ENCODE results near the gene RAD9A. TPM values are rescaled to one million over a fixed set of nuclear protein-coding genes. Genes with fewer than 3 reads are reported as not detected.

RAD9A gene
- total RNA-seq, 1 donor from 2014 or later, result 8.3 TPM

DNA sequence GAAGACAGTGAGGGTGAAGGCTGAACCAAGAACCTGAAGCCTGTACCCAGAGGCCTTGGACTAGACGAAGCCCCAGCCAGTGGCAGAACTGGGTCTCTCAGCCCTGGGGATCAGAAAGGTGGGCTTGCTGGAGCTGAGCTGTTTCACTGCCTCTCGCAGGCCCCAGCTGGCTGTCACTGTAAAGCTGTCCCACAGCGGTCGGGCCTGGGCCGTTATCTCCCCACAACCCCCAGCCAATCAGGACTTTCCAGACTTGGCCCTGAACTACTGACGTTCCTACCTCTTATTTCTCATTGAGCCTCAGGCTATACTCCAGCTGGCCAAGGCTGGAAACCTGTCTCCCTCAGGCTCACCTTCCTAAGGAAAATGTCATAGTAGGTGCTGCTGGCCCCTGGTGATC, 5.8 kb downstream of the RAD9A start:
- no peak for DNase-seq (ENCODE audit: low read depth)
- H3K4me3 ChIP-seq (ENCODE audit: low read depth, low read length), result no peak overlapping the region
- H3K27me3 ChIP-seq (ENCODE audit: control insufficient read depth, insufficient read depth, low read length), result no peaks in the 10 kb centered on the region
- TF ChIP-seq, protein P1, sequence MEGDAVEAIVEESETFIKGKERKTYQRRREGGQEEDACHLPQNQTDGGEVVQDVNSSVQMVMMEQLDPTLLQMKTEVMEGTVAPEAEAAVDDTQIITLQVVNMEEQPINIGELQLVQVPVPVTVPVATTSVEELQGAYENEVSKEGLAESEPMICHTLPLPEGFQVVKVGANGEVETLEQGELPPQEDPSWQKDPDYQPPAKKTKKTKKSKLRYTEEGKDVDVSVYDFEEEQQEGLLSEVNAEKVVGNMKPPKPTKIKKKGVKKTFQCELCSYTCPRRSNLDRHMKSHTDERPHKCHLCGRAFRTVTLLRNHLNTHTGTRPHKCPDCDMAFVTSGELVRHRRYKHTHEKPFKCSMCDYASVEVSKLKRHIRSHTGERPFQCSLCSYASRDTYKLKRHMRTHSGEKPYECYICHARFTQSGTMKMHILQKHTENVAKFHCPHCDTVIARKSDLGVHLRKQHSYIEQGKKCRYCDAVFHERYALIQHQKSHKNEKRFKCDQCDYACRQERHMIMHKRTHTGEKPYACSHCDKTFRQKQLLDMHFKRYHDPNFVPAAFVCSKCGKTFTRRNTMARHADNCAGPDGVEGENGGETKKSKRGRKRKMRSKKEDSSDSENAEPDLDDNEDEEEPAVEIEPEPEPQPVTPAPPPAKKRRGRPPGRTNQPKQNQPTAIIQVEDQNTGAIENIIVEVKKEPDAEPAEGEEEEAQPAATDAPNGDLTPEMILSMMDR (IDR thresholded peaks at IDR 0.05; ENCODE audit: insufficient read depth, low read length, poor library complexity, severe bottlenecking), result no peak
- peaks cover 3% of the 10 kb centered on the region for H3K36me3 ChIP-seq (ENCODE audit: control insufficient read depth, insufficient read depth, low read length)

DNA sequence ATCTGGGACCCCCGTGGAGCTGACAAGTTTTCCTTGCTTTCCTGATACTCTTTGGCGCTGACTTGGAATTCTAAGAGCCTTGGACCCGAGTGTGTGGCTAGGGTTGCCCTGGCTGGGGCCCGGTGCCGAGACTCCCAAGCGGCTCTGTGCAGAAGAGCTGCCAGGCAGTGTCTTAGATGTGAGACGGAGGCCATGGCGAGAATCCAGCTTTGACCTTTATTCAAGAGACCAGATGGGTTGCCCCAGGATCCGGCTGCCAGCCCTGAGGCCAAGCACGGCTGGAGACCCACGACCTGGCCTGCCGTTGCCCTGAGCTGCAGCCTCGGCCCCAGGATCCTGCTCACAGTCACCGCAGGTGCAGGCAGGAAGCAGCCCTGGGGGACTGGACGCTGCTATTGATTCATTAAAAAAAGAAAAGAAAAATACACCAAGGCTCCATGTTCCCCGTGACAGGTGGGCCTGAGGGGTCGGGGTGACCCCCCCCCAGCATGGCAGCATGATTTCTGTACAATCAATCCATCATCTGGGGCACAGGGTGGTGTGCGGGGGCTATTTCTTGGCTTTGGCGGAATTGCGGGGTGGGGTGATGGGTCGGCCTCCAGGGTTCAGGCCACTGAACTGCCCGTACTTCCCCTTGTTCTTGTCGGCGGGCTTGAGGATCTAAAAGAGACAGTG, 6.3 kb downstream of the RAD9A start:
- TF ChIP-seq, protein P1 (IDR thresholded peaks at IDR 0.05; ENCODE audit: insufficient read depth, low read length, poor library complexity, severe bottlenecking), result no peak
- peaks cover 3% of the 10 kb centered on the region for H3K36me3 ChIP-seq (ENCODE audit: control insufficient read depth, insufficient read depth, low read length)
- no peak overlapping the region for H3K4me3 ChIP-seq (ENCODE audit: low read depth, low read length)
- no peak for DNase-seq (ENCODE audit: low read depth)
- H3K27me3 ChIP-seq (ENCODE audit: control insufficient read depth, insufficient read depth, low read length), result no peaks in the 10 kb centered on the region

DNA sequence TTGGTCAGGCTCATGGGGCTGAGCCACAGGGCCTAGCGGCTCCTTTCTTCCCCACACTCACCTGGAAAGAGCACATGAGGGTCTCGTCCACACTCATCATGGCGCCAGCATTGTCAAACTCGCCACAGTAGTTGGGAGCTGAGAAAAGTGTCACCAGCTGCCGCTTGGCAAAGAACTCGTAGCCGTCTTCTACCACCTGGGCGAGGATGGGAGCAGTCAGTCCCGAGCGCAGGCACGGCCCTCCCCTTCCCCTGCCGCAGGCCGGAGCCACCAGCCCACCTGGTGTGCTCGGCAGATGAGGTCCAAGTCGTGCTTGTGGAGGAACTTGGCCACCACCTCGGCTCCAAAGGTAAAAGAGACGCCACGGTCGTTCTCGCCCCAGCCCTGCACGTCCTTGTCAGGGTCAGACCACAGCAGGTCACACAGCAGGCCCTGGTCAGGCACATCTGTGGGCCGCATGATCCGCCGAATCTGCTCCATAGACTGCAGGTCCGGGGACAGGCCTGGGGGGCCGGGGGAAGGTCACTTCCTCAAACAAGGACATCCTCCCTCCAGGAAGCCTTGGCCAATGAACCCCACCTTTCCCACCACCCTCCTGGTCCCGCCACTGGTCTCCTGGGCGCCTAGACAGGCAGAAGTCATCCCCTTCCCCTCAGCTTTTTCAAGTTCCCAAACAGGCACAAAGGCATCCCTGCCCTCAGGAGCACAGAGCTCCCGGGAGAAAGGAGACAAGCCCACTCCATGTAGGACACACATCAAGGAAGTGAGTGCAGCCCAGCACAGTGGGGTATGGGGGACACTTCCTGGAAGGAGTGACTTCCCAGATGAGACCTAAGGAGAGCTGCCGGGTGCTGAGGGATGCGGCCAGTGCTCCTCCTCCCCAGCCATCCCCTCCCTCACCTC, 7.1 kb downstream of the RAD9A start:
- Histone ChIP-seq H3K36me3 (ENCODE audit: control insufficient read depth, insufficient read depth, low read length) (peaks cover 3% of the 10 kb centered on the region), H3K27me3 (ENCODE audit: control insufficient read depth, insufficient read depth, low read length) (no peaks in the 10 kb centered on the region), H3K4me3 (ENCODE audit: low read depth, low read length) (no peak overlapping the region)
- no peak for DNase-seq (ENCODE audit: low read depth)
- TF ChIP-seq, protein P1 (IDR thresholded peaks at IDR 0.05; ENCODE audit: insufficient read depth, low read length, poor library complexity, severe bottlenecking), result no peak

DNA sequence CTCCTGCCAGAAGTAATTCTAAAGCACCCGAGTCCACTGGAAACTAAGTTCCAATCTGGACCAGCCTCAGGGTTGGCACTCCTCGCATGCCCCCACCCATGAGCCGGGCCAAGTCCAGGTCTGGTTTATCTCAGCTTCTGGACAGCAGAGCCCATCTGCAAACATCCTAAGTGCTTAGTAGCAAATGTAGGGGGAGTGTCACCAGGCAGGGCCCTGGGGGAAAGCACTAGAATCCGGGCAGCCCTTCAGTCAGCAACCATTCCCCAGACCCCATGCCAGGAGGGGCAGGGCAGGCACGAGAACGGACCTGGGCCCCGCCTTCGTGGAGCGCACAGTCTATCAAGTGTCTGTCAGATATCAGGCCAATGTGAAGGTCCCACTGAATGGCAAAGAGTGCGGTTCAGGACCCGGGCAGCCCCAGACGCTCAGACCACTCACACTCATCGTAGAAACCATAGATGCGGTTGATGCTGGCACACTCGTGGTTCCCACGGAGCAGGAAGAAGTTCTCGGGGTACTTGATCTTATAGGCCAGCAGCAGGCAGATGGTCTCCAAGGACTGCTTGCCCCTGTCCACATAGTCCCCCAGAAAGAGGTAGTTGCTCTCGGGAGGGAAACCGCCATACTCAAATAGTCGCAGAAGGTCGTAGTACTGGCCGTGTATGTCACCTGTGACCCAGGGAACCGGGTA, 8.6 kb downstream of the RAD9A start:
- TF ChIP-seq, protein P1 (IDR thresholded peaks at IDR 0.05; ENCODE audit: insufficient read depth, low read length, poor library complexity, severe bottlenecking), result no peak
- Histone ChIP-seq H3K27me3 (ENCODE audit: control insufficient read depth, insufficient read depth, low read length) (no peaks in the 10 kb centered on the region), H3K36me3 (ENCODE audit: control insufficient read depth, insufficient read depth, low read length) (peaks cover 3% of the 10 kb centered on the region), H3K4me3 (ENCODE audit: low read depth, low read length) (peak overlapping the region; percentile 98)
- no peak for DNase-seq (ENCODE audit: low read depth)

DNA sequence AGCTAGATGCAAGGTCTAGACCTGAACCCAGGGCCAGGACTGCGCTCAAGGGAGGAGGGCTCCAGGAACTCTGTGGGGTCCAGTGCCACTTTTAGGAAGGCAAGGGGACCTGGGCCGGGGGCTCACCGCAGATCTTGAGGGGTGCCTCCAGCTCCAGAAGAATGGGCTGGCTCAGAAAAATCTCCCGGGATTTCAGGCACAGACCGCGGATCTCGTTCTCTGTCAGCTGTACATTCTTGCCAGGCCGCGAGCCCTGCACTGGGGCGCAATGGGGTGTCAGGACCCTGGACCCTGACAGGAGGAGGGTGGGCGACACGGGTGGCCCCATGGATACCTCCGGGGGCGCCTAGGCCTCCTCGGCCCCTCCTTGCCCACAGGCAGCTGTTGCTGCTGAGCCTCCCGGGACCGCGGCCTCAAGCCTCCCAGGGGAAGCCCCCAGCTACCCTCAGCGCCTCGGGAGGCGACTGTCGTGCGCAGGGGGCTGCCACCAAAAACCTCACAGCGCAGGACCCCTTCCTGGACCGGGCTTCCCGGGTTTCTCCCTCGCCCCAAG, 9.2 kb downstream of the RAD9A start:
- Histone ChIP-seq H3K27me3 (ENCODE audit: control insufficient read depth, insufficient read depth, low read length) (no peaks in the 10 kb centered on the region), H3K4me3 (ENCODE audit: low read depth, low read length) (peak overlapping the region; percentile 98), H3K36me3 (ENCODE audit: control insufficient read depth, insufficient read depth, low read length) (peaks cover 3% of the 10 kb centered on the region)
- no peak for DNase-seq (ENCODE audit: low read depth)
- TF ChIP-seq, protein P1 (IDR thresholded peaks at IDR 0.05; ENCODE audit: insufficient read depth, low read length, poor library complexity, severe bottlenecking), result no peak

All from kidney epithelial cell (primary cell).